HEK293 (cell line): ENCODE results near the gene LRRTM2.

Source experiments
- CTCF ChIA-PET: fragments of 350-600 bp; formaldehyde crosslinking; extraction: SDS; loops from one replicate; lab custom pipeline; 2021; ENCODE audit warnings: antibody characterized with exemption; lab: Yijun Ruan, JAX
- POLR2A ChIA-PET: fragments of 300-600 bp; formaldehyde crosslinking; extraction: SDS; loops from one replicate; lab custom pipeline; 2020; ENCODE audit warnings: antibody characterized with exemption, inconsistent platforms; lab: Yijun Ruan, JAX
- H3K27ac ChIP-seq: fragments of 200-500 bp; sonication (Bioruptor generic); 2 replicates; pipeline ENCODE4 v1.5.1; 2014; ENCODE audit warnings: low read depth, low read length, control low read depth, inconsistent platforms; ENCODE audit errors: extremely low read depth
- H3K36me3 ChIP-seq, 2 experiments: fragments of 200-500 bp in 1 of 2; sonication (Bioruptor generic) in 1 of 2; 1 replicate in 1 of 2; 2 replicates in 1 of 2; pipeline ENCODE4 v1.5.1; 2014 to 2017; ENCODE audit warnings: inconsistent platforms in 2 of 2, low read length in 2 of 2; ENCODE audit not compliant: control insufficient read depth in 2 of 2, insufficient read depth in 1 of 2
- H3K4me1 ChIP-seq: fragments of 200-500 bp; sonication (Bioruptor generic); 2 replicates; pipeline ENCODE4 v1.5.1; 2014; ENCODE audit warnings: mild to moderate bottlenecking, low read length, inconsistent platforms; ENCODE audit not compliant: control insufficient read depth, insufficient read depth
- H3K4me3 ChIP-seq: 2 replicates; pipeline ENCODE4 v1.5.1; 2011; ENCODE audit warnings: low read depth, mild to moderate bottlenecking, control low read depth, low read length, moderate library complexity
- H3K9me3 ChIP-seq: fragments of 200-500 bp; sonication (Bioruptor generic); 2 replicates; pipeline ENCODE4 v1.5.1; 2014; ENCODE audit warnings: low read depth, low read length, inconsistent platforms; ENCODE audit not compliant: control insufficient read depth, insufficient read depth
- ZNF341 ChIP-seq: fragments of 450-650 bp; formaldehyde crosslinking; IDR thresholded peaks from 2 replicates; pipeline ENCODE4; 2016; ENCODE audit warnings: low read depth, missing biosample characterization, missing genetic modification characterization
- ZNF600 ChIP-seq: fragments of 450-650 bp; formaldehyde crosslinking; IDR thresholded peaks from 2 replicates; pipeline ENCODE4 v1.5.1; 2016; ENCODE audit warnings: missing biosample characterization, missing genetic modification characterization
- ZNF623 ChIP-seq: fragments of 450-650 bp; formaldehyde crosslinking; IDR thresholded peaks from 2 replicates; pipeline ENCODE4 v1.5.1; 2016; ENCODE audit warnings: missing biosample characterization, missing genetic modification characterization

LRRTM2 gene

GRCh38 chr5:138819081-138819480 is 56.1 kb downstream of the LRRTM2 start:
- H3K9me3 ChIP-seq = no peaks in the 10 kb centered on the region
- CTCF ChIA-PET = interaction anchor here (0.7 kb wide), 2 partner anchors 21 to 29 kb away, joined by 3 read pairs; no protein-coding TSS in a partner anchor
- H3K4me1 ChIP-seq = peaks cover 3% of the 10 kb centered on the region
- H3K4me3 ChIP-seq = no peak overlapping the region
- POLR2A ChIA-PET = no interaction called here
- no peak for TF ChIP-seq ZNF623 (tag by site-specific recombination)
- TF ChIP-seq ZNF600 (tag by site-specific recombination) = 0 out of 2 replicates have a peak, but pooled peaks have one; percentile 20
- peak; percentile 38; the same call in 1 of the 2 replicates for TF ChIP-seq ZNF341 (tag by site-specific recombination)
- 0 out of 2 replicates have a peak overlapping the region, but pooled peaks have one; percentile 6 for H3K27ac ChIP-seq
- H3K36me3 ChIP-seq = peaks cover 9 to 26% of the 10 kb centered on the region in 2 experiments; a peak in 2 of 3 replicates
